Measurements from ENCODE around the gene MAG. TPM values are rescaled to one million over a fixed set of nuclear protein-coding genes. Genes with fewer than 3 reads are reported as not detected.
A peak's percentile ranks its signal among the peaks of the same experiment; 100 is the strongest.

The MAG gene, protein sequence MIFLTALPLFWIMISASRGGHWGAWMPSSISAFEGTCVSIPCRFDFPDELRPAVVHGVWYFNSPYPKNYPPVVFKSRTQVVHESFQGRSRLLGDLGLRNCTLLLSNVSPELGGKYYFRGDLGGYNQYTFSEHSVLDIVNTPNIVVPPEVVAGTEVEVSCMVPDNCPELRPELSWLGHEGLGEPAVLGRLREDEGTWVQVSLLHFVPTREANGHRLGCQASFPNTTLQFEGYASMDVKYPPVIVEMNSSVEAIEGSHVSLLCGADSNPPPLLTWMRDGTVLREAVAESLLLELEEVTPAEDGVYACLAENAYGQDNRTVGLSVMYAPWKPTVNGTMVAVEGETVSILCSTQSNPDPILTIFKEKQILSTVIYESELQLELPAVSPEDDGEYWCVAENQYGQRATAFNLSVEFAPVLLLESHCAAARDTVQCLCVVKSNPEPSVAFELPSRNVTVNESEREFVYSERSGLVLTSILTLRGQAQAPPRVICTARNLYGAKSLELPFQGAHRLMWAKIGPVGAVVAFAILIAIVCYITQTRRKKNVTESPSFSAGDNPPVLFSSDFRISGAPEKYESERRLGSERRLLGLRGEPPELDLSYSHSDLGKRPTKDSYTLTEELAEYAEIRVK
- not detected in 2 replicates for polyA plus RNA-seq (2011; rRNA removed)
- not detected in 2 replicates for polyA minus RNA-seq (2011; rRNA and poly(A)+ RNA removed)

- peaks cover 15% of the 10 kb centered on the region for H3K27me3 ChIP-seq (ENCODE audit: control insufficient read depth, insufficient read depth, low read length)
- ChIA-PET CTCF (interaction anchor here (0.9 kb wide), 1 partner anchor 19 kb away, joined by 4 read pairs; no protein-coding TSS in a partner anchor), POLR2A (no interaction called here)
- H3K36me3 ChIP-seq (ENCODE audit: control insufficient read depth, insufficient read depth, low read length), result no peaks in the 10 kb centered on the region
- no peak for DNase-seq (ENCODE audit: low read depth)
- no peak within 1 kb of the TSS for H3K4me3 ChIP-seq (ENCODE audit: low read depth, low read length)
- TF ChIP-seq, protein P1, sequence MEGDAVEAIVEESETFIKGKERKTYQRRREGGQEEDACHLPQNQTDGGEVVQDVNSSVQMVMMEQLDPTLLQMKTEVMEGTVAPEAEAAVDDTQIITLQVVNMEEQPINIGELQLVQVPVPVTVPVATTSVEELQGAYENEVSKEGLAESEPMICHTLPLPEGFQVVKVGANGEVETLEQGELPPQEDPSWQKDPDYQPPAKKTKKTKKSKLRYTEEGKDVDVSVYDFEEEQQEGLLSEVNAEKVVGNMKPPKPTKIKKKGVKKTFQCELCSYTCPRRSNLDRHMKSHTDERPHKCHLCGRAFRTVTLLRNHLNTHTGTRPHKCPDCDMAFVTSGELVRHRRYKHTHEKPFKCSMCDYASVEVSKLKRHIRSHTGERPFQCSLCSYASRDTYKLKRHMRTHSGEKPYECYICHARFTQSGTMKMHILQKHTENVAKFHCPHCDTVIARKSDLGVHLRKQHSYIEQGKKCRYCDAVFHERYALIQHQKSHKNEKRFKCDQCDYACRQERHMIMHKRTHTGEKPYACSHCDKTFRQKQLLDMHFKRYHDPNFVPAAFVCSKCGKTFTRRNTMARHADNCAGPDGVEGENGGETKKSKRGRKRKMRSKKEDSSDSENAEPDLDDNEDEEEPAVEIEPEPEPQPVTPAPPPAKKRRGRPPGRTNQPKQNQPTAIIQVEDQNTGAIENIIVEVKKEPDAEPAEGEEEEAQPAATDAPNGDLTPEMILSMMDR (IDR thresholded peaks at IDR 0.05; ENCODE audit: insufficient read depth, low read depth, low read length), result no peak
These were observed at the start of gene MAG for GRCh38 chr19:35291916-35292315. TSS of gene MAG (plus strand) at chr19:35292161. CDS start at chr19:35295409, 3,248 bp downstream.

- TF ChIP-seq, protein P1 (IDR thresholded peaks at IDR 0.05; ENCODE audit: insufficient read depth, low read depth, low read length), result no peak
- POLR2A ChIA-PET, result no interaction called here
- CTCF ChIA-PET, result no interaction called here
- H3K4me3 ChIP-seq (ENCODE audit: low read depth, low read length), result no peak overlapping the region
- H3K27me3 ChIP-seq (ENCODE audit: control insufficient read depth, insufficient read depth, low read length), result peaks cover 16% of the 10 kb centered on the region
- H3K36me3 ChIP-seq (ENCODE audit: control insufficient read depth, insufficient read depth, low read length), result no peaks in the 10 kb centered on the region
- DNase-seq (ENCODE audit: low read depth), result no peak
These were observed 45.4 kb upstream of the MAG start for GRCh38 chr19:35246466-35247092.

DNA sequence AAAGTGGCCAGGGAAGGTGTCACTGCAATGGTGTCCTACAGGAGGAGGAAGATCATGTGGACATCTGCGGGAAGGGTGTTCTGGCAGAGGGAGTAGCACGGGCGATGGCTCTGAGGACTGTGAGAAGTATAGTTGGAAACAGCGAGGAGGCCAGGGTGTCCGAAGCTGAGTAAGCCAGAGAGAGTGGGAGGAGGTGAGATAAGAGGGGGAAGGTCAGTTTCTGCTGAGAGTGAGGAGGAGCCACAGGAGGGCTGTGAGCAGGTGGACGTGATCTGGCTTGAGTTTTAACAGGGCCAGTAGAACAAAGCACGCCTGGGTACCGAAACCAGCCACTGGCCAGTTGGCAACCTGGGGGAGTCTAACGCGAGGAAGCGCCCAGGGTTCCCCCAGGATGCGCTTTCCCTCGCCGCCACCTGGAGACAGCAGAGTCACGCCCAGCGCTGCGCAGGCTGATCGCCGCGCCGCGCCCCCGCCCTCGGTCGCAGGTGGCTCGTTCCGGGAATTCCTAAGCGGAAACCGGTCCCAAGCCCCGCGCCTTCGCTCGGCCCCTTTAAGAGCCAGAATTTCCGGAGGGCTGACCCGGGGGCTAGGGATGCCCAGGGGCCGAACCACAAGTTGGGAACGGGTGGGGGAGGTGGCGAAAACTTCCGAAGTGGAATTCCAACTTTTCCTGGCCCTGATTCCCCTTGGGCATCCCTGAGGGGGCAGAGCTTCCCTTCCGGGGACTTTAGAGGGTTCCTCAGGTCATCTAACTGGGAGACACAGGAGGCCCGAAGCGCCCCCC lies 44.2 kb upstream of the MAG start:
- ChIA-PET POLR2A (no interaction called here), CTCF (no interaction called here)
- Histone ChIP-seq H3K36me3 (ENCODE audit: control insufficient read depth, insufficient read depth, low read length) (no peaks in the 10 kb centered on the region), H3K27me3 (ENCODE audit: control insufficient read depth, insufficient read depth, low read length) (peaks cover 16% of the 10 kb centered on the region), H3K4me3 (ENCODE audit: low read depth, low read length) (no peak overlapping the region)
- TF ChIP-seq, protein P1 (IDR thresholded peaks at IDR 0.05; ENCODE audit: insufficient read depth, low read depth, low read length), result peak; percentile 14; the same call in 1 of the 2 replicates
- DNase-seq (ENCODE audit: low read depth), result no peak

- Histone ChIP-seq H3K4me3 (ENCODE audit: low read depth, low read length) (no peak within 1 kb of the TSS), H3K36me3 (ENCODE audit: control insufficient read depth, insufficient read depth, low read length) (no peaks in the 10 kb centered on the region), H3K27me3 (ENCODE audit: control insufficient read depth, insufficient read depth, low read length) (peaks cover 16% of the 10 kb centered on the region)
- CTCF ChIA-PET, result no interaction called here
- TF ChIP-seq, protein P1 (IDR thresholded peaks at IDR 0.05; ENCODE audit: insufficient read depth, low read depth, low read length), result no peak
- no peak for DNase-seq (ENCODE audit: low read depth)
- POLR2A ChIA-PET, result no interaction called here
These were observed 43.4 kb upstream of the MAG start, which contains the start of gene LSR for GRCh38 chr19:35248310-35249145. TSS of gene LSR (plus strand) at chr19:35249002. CDS start at chr19:35249023, 21 bp downstream.
